Measurements from ENCODE around the gene CRB2.

The CRB2 gene

DNA sequence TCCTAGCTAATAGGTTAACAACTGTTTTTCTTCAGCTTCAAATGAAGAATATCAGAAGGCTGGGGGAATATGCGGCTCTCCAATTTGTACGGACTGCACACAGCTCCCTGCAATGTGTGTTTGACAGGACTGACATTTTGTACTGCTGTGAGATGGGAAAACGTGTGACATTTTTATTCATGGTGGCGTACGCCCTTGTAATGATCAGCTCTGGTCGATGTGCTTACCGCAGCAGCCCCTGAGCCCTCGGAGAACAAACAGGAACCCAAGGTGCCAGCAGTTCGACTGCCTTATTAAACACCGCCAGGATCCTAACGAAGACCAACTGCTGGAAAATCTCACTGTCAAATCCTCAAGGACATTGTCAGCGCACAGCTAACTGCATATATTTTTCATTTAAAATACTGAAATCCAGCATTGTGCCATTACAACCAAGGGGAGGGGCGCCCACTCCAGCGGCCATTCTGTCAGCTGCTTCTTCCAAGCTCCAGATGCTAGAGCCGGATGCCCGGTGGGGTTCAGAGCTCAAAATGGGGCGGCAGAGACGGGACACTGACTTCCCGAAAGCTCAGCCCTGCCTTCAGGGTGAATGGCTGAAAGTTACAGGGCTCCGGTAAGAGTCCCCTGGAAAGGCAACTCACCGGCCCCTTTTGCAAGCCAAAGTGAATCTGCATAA lies 66.8 kb downstream of the CRB2 start:
- DNase-seq (ENCODE audit: low read depth): no peak

DNA sequence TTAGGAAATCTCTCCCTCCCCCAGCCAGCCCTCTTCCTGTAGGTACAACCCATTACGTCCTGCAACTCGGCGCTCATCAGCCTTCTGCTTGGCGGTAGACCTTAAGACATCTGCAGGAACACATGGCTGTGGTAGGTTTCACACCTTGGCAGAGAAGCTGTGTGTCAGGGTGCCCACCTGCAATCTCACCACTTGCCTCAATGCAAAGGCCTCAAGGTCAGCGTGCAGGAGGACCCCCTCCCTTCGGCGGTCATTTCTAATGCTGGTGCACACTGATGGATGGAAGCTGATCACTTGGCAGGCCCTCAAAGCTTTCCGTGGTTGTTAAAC lies 67.3 kb downstream of the CRB2 start:
- DNase-seq (ENCODE audit: low read depth): no peak

DNA sequence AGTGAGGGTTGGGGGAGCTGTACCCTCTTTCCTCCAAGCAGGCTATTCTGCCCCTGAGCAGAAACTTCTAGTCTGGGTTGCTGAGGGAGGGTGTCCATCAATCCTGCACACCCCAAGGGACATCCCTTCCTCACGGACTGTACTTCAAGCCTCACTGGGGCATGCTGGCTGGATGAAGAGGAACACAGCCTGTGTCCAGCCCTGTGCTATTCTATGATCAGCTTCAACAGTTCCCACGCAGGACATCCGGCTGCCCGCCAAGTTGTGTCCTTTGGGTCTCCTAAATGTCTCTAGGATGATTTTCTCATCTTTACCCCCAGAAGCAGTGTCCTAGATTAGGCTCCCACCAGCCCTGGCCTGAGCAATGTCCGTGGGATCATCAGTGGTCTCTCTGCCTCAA lies 68.1 kb downstream of the CRB2 start:
- no peak for DNase-seq (ENCODE audit: low read depth)

DNA sequence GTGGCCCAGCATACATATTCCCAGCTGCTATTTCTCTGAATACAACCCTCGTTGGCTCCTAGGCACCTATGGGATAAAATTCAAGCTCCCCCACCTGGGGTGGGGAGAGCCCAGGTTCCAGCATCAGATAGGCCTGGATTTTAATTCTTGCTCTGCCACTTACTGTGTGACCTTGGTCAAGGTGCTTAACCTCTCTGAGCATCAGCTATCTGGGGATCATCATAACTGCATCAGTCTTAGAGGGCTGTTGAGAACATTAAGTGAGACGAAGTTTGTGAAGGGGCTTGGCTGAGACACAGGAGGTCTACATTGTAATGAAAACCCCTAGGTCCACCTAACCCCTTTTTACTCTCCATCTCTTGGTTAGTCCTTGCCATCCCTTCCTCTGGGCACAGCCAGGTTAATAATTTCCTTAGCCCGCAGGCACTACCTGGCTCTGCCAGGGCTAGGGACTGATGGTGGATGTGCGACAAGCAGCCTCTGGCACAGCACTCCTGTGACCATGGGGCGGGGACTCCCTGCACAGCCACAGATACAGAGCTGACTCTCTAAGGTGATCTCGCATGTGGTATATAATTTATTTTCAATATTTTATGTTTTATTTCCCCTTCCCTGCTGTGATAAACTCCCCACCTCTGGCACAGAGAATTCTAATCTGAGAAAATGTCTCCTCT lies 68.7 kb downstream of the CRB2 start:
- no peak for DNase-seq (ENCODE audit: low read depth)

DNA sequence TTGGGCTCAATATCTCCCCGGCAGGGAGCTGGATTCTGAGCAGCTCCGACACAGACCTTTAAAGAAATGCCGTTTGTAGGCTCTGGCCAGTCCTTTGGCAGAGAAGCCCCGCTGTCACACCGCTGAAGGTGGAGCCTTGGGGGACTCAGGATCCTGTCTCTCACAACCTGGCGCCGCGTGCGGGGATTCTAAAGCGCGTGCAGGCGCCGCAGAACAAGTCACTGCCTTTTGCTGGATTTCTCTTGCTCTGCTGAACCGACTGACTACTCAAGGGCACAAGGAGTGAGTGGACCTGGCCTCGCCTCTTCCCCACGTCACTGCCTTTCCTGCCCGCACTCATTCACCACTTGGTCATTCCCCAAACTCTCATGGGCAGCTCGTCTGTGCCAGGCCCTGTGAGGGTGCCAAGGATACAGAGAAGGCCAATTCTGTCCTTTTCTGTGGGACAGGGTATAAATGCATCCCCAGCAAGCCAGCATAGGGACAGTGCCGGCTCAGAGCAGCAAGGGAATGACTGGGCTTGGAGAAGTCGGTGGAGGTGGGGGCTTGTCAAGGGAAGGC lies 69.3 kb downstream of the CRB2 start:
- no peak for DNase-seq (ENCODE audit: low read depth)

DNA sequence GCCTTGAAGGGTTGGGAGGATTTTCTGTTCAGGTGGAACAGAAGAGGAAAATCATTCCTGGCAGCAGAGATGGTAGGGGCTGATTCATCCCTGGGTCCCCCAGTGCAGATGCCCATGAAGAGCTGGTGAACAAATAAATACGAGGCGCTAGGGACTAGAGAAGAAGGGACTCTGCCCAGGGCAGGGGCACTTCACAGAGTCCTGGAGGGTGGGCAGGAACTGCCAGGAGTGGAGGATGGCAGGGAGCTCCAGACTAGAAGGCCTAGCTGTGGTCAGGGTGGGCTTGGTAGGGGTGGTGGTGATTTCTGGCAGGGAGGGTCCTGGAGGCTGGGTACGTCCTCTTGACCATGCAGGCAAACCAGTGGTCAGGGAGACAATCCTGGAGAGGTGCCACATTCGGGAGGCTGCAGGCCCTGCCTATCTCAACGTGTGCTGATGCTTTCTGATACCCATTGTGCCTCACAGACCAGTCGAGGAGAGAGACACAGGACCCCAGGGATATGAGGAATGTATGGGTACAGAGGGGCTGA lies 69.9 kb downstream of the CRB2 start:
- DNase-seq (ENCODE audit: low read depth): no peak

DNA sequence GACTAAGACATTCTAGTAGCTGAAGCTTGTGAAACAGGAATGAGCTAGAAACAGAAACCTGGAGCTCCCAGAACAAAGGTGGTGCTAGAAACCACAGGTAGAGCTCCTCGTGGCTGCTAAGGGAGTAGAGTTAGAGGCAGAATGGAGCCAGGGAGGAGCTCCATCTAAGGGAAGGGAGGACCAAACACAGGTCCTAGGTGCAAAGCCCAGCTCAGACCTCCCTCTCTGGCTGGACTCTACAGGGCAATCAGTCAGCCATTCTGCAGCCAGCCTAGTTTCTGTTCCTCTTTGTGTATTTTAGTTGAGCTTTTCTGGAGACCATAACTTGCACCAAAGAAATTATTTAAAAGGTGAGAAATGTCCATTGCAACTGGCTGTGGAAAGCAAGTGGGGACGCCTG lies 70.4 kb downstream of the CRB2 start:
- DNase-seq (ENCODE audit: low read depth): no peak

Data from HS-5 (cell line).